GM20431 (cell line): ENCODE data around the gene IFFO2.
"Not testable (repeated sequence)": the region's sequence is repeated elsewhere in the genome, so short reads cannot be mapped to it uniquely, and the experiment has no call there.

Experiments used
- in situ Hi-C: fragments of 300-500 bp; cut with MseI, MboI; formaldehyde crosslinking; loops from one replicate; pipeline ENCODE4 v1.15.0; 2020; ENCODE audit warnings: low sequenced_read_pairs; ENCODE audit not compliant: unreplicated experiment

IFFO2 gene

GRCh38 chr1:18902523-18903290 is 53.8 kb downstream of the IFFO2 start, which contains the start of gene ALDH4A1:
Gene ALDH4A1, minus strand, starts transcription at chr1:18902555. Its CDS starts 32 bp downstream, at chr1:18902523.
- in situ Hi-C loops = loop anchor here (25.0 kb wide), 2 partner anchors 185 to 335 kb away; no protein-coding TSS in a partner anchor

DNA sequence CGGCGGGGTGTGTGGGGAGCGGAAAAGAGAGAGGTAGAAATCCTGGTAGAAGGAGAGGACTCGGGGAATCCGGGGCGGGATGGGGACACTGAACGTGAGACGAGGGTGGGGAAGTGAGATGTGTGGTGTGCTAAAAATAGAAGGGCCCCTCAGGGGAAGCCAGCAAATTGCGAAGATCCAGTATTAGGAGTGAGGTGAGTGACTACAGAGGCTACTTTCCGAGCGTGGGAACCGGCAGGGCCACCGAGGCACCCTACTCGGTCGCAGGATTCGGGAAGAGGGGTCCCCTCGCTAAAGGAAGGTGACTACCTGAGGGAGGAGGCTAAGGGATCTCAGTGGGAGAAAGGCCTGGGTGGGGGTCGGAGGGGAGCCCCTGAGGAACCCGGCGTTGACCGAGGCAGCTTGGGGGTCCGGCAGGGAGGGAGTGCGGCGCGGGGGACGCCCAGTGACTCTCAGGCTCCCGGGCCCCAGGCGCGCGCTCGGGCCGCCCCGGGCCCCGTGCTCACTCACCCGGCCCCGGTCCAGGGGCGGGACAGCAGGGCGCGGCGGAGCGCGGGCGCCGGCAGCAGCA is 54.4 kb downstream of the IFFO2 start:
- in situ Hi-C loops = loop anchor here (25.0 kb wide), 2 partner anchors 185 to 335 kb away; no protein-coding TSS in a partner anchor

DNA sequence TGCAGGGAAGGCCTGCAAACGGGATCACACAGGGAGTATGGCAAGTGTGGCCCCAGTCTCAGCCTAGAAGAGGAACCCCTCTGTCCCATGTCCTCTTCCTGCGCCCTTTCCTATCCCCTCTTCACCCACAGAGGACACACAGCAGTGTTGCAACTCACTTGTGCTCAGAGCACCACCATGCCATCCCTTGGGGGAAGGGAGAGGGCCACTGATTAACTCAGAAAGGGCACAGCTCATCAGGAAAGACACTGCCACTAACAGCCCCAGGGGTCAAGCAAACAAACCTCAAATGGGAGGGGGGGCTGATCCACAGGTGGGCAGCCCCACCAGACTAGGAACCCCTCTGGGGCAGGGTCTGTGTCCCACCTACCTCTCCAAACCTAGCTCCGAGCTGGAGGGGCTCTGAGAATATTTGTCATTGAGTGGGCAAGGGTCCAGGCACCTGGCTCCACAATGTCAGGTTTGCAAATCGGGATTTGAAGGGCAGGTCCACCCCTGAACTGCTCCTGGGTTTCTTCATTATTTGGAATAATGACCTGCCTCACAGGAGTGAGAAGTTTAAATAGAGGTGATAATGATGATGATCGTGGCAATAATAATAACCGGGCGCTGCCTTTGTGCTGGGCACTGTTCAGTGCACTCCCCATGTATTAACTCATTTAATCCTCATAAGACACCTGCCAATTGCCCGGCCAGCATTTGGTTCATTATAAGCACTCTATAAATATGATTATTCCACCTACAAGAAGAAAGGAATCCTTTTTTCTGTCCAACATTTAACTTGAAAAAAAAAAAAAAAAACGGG is 55.1 kb downstream of the IFFO2 start:
- in situ Hi-C loops = loop anchor here (25.0 kb wide), 2 partner anchors 186 to 336 kb away; no protein-coding TSS in a partner anchor

DNA sequence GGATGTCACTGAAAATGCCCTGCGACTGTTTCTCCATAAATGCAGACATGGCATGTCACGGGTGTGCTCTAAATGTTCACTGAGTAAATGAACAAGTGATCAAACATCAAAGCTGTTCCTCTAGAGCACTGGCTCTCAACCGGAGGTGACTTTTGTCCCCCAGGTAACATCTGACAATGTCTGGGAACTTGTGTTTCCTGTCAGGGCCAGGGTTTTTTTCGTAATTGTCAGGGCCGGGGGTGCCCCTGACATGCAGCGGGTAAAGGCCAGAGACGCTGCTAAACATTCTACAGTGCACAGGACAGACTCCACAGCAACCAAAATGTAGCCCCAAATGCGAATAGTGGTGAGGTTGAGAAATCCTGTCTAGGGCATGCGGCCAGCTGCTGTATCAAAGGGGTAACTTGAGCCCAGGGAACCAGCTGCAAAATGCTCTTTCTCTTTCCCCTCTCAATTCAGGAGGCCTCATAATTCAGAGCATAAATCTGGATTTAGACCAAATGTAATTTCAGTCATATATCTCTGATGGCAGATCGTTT is 56.1 kb downstream of the IFFO2 start:
- in situ Hi-C loops = loop anchor here (25.0 kb wide), 2 partner anchors 187 to 337 kb away; no protein-coding TSS in a partner anchor

- in situ Hi-C loops = loop anchor here (25.0 kb wide), 2 partner anchors 188 to 338 kb away; no protein-coding TSS in a partner anchor
Observed at GRCh38 chr1:18899363-18900049, 57.0 kb downstream of the IFFO2 start.

- in situ Hi-C loops = no loop called here
Observed at GRCh38 chr1:18898567-18898966, 57.9 kb downstream of the IFFO2 start.

- in situ Hi-C loops = no loop called here
Observed at GRCh38 chr1:18895317-18895716, 61.2 kb downstream of the IFFO2 start.

DNA sequence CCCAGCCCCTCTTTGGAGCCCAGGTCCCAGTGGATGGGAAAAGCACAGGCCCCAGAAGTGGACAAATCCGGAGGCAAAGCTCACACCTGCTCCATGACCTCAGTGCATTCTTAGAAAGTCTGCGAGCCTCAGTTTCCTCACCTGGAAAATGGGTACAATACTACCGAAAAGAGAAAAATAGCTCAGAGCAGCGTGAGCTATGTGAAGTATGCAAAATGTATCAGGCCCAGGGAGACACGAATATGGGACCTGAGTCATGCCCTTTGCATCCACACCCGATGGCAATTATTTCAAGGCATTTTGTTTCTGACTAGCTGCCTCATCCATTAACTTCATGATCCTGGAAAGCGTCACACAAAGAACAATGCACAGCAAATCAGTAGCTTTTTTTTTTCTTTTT is 63.4 kb downstream of the IFFO2 start:
- in situ Hi-C loops = no loop called here

GRCh38 chr1:18891858-18892257 is 64.6 kb downstream of the IFFO2 start:
- in situ Hi-C loops = not testable (repeated sequence)

DNA sequence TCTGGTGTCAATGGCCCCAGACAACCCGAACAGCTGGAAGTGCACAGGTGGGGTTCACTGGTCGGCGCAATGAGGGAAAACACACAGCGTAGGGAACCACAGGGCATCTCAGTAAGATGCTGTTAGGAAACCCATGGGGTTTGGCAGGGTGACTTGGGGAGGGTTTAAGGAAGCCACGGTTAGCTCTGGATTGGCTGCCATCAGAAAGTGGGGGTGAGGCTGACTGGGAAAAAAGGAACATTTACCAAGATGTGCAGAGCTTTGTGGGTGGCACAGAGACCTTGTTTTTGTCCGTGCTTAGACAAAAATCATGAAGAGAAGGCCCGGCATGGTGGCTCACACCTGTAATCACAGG is 65.1 kb downstream of the IFFO2 start:
- in situ Hi-C loops = no loop called here

- in situ Hi-C loops = no loop called here
Observed at GRCh38 chr1:18890706-18891425, 65.6 kb downstream of the IFFO2 start.

DNA sequence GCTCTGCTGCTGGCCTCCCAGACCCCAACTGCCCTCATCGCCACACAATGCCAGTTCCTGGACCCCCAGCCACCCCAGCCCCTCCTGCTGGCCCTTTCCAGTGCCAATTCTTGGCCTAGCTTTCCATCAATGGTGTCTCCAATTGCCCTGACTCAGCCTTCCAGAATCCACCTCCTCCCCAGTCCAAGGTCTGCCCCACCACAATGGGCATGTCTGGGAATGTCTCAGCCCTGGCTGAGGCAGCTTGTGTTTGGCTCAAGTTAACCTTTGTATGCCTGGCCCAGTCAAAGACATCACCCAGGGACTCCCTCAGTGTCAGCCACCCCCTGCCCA is 70.5 kb downstream of the IFFO2 start:
- in situ Hi-C loops = no loop called here

- in situ Hi-C loops = no loop called here
Observed at GRCh38 chr1:18885311-18886002, 71.0 kb downstream of the IFFO2 start.

DNA sequence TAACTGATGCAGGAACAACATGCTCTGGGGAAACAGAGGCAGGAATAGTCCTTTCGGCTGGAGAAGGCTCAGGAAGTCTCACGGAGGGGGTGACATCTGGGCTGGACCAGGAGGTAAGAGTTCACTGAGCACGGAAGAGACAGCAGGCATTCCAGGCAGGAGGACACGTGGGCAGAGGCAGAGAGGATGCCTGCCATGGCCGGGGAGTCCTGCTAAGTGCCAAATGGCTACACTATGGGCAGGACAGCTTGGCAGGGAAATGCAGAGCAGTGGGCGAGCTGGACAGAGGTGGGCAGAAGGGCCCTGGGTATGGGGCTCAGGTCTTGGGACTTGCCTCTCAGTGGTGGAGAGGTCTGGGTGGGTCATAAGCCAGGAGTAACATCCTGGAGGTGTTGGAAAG is 71.7 kb downstream of the IFFO2 start:
- in situ Hi-C loops = no loop called here

DNA sequence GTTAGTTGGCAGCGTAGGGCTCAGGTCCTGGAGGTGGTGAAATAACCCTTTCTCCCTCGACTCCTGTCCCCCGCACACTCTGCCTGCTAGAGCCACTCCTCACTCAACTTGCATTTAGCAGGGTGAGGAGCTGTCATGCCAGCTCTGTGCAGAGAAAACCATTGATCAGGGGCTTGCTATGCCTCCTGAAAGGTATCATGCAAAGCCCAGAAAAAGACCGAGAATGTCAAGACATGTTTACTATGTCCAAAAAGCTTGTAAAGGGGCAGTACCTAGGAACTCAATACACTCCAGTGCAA is 72.1 kb downstream of the IFFO2 start:
- in situ Hi-C loops = no loop called here

DNA sequence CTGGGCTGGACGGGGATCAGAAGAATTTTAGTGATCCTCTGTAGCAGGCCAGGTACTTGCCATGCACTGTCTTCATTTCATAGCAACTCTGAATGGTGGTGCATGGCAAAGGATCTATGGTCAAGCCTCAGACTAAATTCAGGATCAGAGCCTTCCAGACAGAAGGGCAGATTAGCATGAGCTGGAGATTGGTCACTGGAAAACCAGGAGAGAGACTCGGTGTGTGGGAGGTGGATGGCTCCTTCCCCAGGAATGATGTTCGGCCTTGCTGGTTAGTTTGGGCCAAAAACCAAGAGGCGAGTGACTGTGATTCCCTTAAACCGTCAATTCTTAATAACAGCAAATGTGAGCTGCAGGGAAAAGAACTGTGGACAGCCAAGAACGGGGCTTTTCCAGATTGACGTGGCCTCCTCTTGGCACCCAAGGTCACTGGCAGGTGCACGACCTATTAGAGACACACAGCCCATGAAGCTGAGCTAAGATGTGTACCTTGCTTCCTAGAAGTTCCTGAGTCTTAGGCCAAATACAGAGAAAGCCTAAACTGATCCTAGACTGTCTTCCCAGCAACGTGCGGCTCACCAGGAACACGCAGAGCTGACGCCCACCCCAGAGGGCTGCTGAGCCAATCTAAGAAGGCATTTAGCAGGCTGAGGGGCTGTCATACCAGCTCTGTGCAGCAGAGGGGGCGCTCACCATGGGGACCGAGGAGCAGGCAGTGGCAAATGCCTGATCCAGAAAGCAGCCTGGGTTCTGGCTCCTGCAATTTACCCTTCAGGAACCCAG is 72.6 kb downstream of the IFFO2 start:
- in situ Hi-C loops = no loop called here

- in situ Hi-C loops = no loop called here
Observed at GRCh38 chr1:18883079-18883478, 73.4 kb downstream of the IFFO2 start.

GRCh38 chr1:18882486-18882885 is 74.0 kb downstream of the IFFO2 start:
- in situ Hi-C loops = no loop called here
